ENCODE data around the gene ZNF618.
A peak's percentile ranks its signal among the peaks of the same experiment; 100 is the strongest.

Gene ZNF618

GRCh38 chr9:113876151-113876992, at the start of gene ZNF618:
TSS of gene ZNF618 (plus strand) at chr9:113876309. CDS start at chr9:113876381, 72 bp downstream.
- DNase-seq = peak in 1 of 2 experiments; percentile 29

GRCh38 chr9:113828221-113828620, 47.9 kb upstream of the ZNF618 start:
- no peak for DNase-seq

- DNase-seq = no peak
Observed at GRCh38 chr9:113837334-113837733, 38.8 kb upstream of the ZNF618 start.

- DNase-seq = no peak
Observed at GRCh38 chr9:113842086-113842485, 34.0 kb upstream of the ZNF618 start.

- no peak for DNase-seq
Observed at GRCh38 chr9:113844466-113844865, 31.6 kb upstream of the ZNF618 start.

GRCh38 chr9:113851359-113851758, 24.8 kb upstream of the ZNF618 start:
- no peak for DNase-seq

- DNase-seq = no peak
Observed at GRCh38 chr9:113851873-113852272, 24.2 kb upstream of the ZNF618 start.

GRCh38 chr9:113853333-113853732, 22.8 kb upstream of the ZNF618 start:
- DNase-seq = no peak

- DNase-seq = no peak
Observed at GRCh38 chr9:113854310-113854709, 21.8 kb upstream of the ZNF618 start.

- DNase-seq = no peak
Observed at GRCh38 chr9:113857875-113858274, 18.2 kb upstream of the ZNF618 start.

- no peak for DNase-seq
Observed at GRCh38 chr9:113858282-113858681, 17.8 kb upstream of the ZNF618 start.

- DNase-seq = no peak
Observed at GRCh38 chr9:113863345-113863744, 12.8 kb upstream of the ZNF618 start.

GRCh38 chr9:113868501-113868900, 7.6 kb upstream of the ZNF618 start:
- DNase-seq = no peak

GRCh38 chr9:113872485-113873143, 3.5 kb upstream of the ZNF618 start:
- DNase-seq = no peak

GRCh38 chr9:113873446-113873845, 2.7 kb upstream of the ZNF618 start:
- DNase-seq = no peak

GRCh38 chr9:113873926-113874325, 2.2 kb upstream of the ZNF618 start:
- no peak for DNase-seq

GRCh38 chr9:113875459-113876150, 504 bp upstream of the ZNF618 start:
- DNase-seq = no peak

- peak in 1 of 2 experiments; percentile 8 for DNase-seq
Observed at GRCh38 chr9:113876993-113877368, 872 bp downstream of the ZNF618 start.

- DNase-seq = no peak
Observed at GRCh38 chr9:113879318-113879717, 3.2 kb downstream of the ZNF618 start.

- DNase-seq = no peak
Observed at GRCh38 chr9:113879911-113880310, 3.8 kb downstream of the ZNF618 start.

GRCh38 chr9:113882181-113882580, 6.1 kb downstream of the ZNF618 start:
- no peak for DNase-seq

- no peak for DNase-seq
Observed at GRCh38 chr9:113882636-113883164, 6.6 kb downstream of the ZNF618 start.
